HG03095 (cell line): Measurements from ENCODE around the gene HRG.
"Not testable (repeated sequence)": the region's sequence is repeated elsewhere in the genome, so short reads cannot be mapped to it uniquely, and the experiment has no call there.

Experiments
- ATAC-seq: cut with Tn5 transposase; IDR thresholded peaks from one replicate; pipeline ENCODE4 v1.9.1; 2021; ENCODE audit warnings: moderate library complexity; ENCODE audit not compliant: unreplicated experiment

HRG gene

DNA sequence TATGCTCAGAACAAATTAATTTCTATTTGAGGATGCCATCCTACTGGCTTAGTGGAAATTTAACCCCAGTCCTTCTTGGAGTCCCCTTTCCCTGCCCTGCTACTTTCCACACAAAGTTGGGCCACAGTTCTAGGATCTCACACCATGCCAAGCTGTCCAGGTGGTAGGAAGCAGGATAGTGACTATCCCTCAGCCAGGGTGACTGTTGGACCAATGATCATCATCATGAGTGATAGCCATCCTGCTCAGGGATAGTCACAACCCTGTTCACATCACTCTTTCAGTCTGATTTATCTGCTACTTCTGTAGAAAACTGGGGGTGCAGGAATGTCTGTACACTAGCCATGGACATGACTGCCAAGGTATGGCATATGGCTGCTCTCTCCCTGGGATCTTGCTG is 12.8 kb downstream of the HRG start:
- no peak for ATAC-seq

DNA sequence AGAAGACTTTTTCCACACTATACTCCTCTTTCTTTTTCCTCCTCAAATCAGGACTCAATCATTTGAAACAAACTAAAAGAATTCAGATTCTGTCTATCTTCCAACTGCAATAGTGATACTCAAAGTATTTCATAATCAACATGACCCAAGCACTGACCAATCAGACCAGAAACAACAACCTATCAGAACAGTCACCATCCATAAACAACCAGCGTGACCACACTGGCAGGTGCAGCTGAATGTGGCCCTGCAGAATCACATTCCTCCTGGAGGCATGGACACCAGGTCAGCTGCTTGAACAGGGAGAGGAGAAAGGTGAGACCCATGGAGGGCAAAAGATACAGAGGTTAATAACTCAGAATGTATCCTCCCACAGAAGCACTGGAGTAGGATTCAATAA is 13.3 kb downstream of the HRG start:
- no peak for ATAC-seq

DNA sequence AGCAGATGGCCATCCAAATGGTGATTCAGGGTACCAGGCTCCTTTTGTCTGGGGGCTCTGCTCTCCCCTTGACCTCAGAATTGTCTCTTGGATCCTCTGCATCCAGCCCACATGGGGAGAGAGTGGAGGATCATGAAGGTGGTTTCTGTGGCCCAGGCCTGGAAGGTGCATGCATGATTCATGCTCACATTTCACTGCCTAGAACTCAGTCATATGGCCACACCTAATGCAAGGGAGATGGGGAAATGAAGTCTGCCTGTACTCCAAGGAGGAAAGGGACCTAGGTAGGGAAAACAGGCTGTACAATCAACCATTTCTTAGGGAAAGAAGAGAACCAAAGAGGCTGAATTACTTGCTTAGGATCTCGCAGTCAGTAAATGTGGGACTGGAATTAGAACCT is 15.1 kb downstream of the HRG start:
- no peak for ATAC-seq

DNA sequence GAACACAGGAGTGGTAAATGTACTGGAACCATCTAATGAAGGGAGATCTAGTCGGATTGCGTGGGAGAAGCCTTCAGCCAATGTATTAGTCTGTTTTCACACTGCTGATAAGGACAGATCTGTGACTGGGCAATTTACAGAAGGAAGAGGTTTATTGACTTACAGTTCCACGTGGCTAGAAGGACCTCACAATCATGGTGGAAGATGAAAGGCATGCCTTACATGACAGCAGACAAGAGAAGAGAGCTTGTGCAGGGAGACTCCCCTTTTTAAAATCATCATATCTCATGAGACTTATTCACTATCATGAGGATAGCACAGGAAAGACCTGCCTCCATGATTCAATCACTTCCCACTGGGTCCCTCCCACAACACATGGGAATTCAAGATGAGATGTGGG is 17.0 kb downstream of the HRG start:
- ATAC-seq = no peak

DNA sequence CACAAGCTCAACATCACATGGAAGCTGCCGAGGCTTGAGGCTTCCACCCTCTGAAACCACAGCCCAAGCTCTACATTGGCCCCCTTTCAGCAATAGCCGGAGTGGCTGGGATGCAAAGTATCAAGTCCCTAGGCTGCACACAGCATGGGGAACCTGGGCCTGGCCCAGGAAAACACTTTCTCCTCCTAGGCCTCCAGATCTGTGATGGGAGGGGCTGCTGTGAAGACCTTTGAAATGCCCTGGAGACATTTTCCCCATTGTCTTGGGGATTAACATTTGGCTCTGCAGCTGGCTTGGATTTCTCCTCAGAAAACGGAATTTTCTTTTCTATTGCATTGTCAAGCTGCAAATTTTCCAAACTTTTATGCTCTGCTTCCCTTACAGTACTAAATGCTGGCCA is 18.2 kb downstream of the HRG start:
- ATAC-seq = no peak

DNA sequence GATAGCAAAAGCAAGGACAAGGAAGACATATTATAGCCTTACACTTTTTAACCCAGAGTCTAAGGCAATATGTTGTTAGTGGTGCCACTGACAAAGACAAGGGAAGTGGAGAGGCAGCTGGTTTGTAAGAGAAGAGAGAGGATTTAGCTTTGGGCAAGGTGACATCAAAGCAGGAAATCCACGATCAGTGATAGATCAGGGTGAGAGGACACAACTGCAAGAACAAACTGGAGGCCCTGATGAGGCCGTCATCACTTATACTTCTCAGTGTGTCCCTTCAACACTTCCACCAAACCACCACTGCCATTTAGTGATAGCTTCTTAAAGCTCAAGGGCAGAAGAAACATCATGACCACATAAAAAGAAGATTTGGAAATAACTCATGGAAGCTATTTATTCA is 20.7 kb downstream of the HRG start:
- ATAC-seq = not testable (repeated sequence)

DNA sequence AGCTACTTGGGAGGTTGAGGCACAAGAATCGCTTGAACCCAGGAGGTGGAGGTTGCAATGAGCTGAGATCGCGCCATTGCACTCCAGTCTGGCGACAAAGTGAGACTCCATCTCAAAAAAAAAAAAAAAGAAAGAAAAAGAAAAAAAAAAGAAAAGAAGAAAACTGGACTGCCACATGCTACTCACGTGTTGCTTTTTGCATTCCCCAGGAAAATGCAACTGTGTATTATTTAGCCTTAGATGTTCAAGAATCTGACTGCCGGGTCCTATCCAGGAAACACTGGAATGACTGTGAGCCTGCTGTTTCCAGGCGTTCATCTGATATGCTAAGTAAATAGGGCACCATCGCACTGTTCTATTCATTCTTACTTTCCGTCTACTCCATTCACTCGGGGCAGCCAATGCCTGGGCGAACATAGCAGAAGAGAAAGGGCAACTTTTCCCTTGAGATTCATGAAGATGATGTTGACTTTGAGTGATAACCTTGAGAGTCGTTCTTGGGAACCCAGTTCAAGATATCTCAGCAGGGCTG is 21.4 kb downstream of the HRG start:
- no peak for ATAC-seq

DNA sequence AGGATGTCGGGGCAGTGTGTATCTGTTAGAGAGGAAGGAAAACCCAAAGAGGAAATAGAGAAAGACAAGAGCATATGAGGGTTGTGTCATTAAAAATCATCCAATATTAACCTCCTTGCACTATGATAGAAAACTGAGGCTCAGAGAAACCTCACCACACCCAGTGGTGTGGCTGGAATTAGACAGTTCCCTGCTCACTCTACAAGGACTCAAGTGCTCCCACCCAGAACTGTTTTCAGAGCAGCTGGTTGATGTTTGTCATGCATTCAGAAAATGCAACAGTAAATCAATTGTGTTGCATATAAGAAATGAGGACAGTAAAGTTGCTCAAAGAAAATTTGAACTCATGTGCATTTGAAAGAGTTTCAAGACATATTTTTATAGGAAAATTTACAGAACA is 24.5 kb downstream of the HRG start:
- ATAC-seq = not testable (repeated sequence)

DNA sequence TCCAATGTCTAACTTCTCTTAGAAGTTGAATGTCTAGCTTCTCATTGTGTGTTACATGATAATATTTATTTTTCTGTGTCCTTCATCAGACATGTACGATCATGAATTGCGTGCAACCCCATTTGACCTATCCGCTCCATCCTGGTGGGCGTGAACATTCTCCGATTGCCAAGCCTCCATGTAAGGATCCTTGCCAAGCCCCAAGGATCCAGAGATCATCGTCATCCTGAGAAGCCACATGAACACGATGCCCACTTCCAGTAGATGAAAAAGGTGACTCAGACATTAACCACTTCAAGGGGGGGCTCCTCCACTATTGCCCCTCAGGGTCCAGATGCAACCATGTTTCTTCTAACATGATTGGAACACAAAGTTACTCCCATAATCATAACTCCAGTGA is 25.9 kb downstream of the HRG start:
- no peak for ATAC-seq

DNA sequence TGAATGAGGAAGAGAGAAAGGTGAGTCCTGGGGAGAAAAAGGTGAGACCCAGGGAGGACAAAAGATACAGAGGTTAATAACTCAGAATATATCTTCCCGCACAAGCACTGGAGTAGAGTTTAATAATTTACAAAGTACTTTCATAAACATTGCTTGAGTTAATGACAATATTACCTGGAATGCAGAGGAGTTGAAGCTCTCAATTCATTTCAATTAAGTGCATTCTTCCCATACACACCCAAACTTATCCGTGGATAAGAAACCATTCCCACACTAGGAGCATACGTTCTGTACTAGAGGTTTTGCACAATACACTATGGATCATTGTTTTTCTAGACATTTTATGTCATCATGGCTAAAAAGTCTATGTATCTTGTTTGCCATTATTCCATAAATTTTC is 28.0 kb downstream of the HRG start:
- ATAC-seq = no peak

DNA sequence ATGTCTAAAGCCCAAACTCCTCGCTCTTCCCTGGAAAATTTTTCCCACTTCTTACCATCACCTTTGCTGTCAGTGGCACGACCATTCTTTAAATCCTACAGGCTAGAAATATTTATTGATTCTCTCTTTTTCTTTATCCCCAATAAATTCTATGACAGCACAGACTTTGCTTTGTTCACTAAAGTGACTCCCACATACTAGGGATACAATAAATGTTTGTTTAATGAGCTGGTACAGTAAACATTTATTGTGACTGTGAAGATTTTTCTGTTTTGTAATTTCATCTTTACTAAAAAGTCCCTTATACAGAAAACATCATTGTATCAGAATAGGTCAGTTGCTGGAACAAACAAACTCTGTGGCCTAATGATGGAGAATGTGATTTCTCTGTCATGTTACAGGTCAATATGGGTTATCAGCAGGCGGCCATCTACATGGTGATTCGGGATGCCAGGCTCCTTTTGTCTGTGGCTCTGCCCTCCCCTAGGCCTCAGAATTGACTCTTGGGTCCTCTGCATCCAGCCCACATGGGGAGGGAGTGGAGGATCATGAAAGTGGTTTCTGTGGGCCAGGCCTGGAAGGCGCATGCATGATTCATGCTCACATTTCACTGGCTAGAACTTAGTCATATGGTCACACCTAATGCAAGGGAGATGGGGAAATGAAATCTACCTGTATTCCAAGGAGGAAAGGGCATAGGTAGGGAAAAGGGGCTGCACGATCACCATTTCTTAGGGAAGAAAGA is 28.6 kb downstream of the HRG start:
- ATAC-seq = no peak

DNA sequence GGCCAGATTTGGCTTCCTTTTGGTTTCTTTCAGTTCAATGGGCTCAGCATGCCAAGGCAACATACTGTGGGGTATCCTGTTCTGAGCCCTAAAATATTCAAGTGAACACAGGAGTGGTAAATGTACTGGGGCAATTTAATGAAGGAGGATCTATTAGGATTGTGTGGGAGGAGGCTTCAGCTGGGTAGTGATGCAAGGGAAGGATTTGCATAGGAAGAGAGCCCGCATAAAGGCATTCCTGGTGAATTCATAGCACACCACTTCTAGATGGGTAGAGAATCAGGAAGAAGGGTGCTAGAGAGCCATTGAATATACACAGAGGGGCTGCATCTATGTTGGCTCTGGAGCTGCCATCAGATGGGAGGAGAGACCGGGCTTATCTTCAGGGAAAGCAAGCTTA is 30.7 kb downstream of the HRG start:
- ATAC-seq = no peak

DNA sequence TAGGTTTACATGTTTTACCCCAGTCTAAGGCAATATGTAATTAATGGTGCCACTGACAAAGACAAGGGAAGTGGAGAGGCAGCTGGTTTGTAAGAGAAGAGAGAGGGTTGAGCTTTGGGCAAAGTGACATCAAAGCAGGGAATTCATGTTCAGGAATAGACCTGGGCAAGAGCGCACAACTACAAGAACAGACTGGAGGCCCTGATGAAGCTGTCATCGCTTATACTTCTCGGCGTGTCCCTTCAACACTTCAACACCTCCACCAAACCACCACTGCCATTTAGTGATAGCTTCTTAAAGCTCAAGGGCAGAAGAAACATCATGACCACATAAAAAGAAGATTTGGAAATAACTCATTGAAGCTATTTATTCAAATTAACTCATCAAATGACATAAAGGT is 31.7 kb downstream of the HRG start:
- no peak for ATAC-seq

DNA sequence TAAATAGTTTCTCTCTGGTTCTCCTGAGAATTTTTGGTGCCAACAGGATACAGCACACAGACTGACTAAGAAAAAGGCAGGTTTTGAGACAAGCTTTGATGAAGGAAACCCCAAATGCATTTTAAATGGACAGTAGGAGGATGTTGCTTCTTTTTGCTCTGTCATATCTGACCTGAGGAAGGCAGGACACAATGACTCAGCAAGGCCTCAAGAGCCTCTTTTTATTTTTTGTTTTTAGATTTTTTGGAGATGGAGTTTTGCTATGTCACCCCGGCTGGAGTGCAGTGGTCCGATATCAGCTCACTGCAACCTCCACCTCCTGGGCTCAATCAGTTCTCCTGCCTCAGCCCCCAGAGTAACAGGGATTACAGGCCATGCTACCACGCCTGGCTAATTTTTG is 34.5 kb downstream of the HRG start:
- ATAC-seq = no peak

DNA sequence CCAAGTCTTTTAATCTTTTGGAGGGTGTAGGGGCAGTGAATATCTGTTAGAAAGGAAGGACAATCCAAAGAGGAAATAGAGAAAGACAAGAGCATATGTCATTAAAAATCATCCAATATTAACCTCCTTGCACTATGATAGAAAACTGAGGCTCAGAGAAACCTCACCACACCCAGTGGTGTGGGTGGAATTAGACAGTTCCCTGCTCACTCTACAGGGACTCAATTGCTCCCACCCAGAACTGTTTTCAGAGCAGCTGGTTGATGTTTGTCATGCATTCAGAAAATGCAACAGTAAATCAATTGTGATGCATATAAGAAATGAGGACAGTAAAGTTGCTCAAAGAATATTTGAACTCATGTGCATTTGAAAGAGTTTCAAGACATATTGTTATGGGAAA is 36.6 kb downstream of the HRG start:
- not testable (repeated sequence) for ATAC-seq

DNA sequence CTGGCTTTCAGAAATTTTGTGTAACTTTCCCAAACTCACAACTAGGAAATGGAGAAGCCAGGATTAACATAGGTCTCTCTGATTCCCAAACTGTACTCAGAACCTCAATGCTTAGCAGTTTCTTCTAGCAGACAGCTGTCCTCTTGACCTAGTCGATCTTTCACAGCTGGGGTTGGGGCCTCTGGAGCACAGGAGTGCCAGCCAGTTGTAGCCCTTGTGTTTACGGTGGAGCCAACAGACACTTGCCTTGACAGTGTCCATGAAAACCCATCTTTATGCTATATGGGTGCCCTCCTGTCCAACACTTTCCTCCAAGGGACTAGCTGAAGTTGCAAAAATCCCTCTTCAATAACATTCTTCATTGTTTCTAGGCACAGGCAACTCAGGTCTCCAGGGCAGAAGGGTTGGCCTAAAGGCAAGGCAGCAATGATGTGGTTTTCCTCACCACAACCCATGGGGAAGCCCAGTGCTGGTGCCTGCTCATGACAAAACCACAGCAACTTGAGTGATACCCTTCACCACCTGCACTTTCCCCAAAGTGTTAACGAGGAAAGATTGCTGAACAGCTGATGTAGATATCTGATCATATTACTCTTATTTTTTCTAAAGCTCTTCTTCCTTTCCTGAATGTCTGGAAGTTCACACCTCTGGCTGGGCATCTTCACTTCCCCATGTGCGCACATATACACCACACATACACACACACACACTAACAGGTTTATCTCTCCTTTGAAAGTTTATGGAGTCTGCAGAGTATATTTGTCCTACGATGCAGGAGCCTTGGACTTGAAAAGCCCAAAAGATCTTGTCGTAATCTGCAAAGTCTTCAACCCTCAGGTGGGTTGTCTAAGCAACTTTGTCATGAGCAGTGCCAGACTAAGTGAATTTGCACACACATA is 40.3 kb downstream of the HRG start:
- ATAC-seq = no peak

DNA sequence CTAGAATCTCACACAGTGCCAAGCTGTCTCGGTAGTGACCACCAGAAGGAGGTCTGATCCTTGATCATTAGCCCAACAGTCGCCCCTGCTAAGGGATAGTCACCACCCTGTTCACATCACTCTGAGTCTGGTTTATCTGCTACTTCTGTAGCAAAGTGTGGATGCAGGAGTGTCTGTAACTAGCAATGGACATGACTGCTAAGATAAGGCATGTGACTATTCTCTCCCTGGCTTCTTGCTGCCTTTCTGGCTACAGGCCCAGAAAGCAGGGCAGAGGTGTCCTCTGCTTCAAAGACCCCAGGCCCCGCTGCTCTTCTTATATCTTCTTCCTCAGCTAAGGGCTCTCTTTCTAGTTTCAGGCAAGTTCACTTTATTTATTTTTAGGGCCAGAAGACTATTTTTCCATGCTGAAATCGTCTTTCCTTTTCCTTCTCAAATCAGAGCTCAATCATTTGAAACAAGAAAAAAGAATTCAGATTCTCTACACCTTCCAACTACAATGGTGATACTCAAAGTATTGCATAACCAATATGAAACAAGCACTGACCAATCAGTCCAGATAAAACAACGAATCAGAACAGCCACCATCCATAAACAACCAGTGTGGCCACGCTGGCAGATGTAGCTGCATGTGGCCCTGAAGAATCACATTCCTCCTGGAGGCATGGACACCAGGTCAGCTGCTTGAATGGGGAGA is 43.3 kb downstream of the HRG start:
- no peak for ATAC-seq

DNA sequence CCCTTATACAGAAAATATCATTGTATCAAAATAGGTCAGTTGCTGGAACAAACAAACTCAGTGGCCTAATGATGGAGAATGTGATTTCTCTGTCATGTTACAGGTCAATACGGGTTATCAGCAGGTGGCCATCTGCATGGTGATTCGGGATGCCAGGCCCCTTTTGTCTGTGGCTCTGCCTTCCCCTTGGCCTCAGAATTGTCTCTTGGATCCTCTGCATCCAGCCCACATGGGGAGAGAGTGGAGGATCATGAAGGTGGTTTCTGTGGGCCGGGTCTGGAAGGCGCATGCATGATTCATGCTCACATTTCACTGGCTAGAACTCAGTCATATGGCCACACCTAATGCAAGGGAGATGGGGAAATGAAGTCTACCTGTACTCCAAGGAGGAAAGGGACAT is 44.9 kb downstream of the HRG start:
- not testable (repeated sequence) for ATAC-seq

DNA sequence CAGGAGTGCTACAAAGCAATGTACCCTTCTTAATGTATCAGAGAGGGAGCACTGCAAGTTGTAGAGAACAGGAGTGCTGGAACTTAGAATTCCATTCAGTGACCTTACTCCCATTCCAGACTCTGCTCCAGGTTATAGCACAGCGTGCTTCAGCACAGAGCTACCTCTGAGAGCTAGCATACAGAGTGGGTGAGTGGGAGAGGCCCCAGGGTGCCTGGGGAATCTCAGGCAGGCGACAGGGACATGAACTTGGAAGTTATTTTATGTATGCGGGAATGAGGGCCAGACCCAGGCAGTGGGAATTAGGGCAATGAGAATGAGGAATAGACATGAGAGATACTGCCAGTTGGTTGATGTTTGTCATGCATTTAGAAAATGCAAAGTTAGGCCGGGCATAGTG is 47.7 kb downstream of the HRG start:
- ATAC-seq = no peak

DNA sequence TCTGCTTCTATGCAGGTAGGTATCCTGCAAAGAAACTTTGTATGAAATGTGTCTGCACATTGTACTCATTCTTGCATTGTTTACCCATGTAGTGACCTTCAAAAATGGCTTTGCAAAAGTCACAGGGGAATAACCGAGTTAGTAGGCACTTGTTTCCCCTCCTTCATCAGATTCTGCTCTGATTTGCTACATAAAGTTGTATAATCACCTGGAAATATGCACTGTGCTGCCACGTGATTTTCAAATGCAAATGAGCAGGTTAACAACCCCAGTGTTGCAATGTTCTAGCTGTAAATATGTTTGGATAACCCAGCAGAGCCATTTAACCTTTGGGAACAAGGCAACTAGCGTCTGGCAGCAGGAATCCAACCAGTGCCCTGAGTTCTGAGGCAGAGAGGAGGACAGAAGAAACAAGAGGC is 51.2 kb downstream of the HRG start, which contains the start of gene KNG1:
TSS of gene KNG1 (plus strand) at position 321 of the 419 bp plus-strand sequence. CDS start 184 bp downstream, outside the sequence.
- no peak for ATAC-seq
